GM18507 (cell line): ENCODE results near the gene TMEM120A.
"Not testable (repeated sequence)": the region's sequence is repeated elsewhere in the genome, so short reads cannot be mapped to it uniquely, and the experiment has no call there.

ENCODE experiments used
- DNase-seq: peaks from one replicate; pipeline ENCODE4 v3.0.0; 2011; ENCODE audit warnings: low read depth; ENCODE audit not compliant: insufficient read length; ENCODE audit errors: extremely low spot score
- FAIRE-seq: peaks from 2 replicates; lab custom pipeline; 2011; peaks lifted over from hg19 to GRCh38; lab: Jason Lieb, UNC

TMEM120A gene

DNA sequence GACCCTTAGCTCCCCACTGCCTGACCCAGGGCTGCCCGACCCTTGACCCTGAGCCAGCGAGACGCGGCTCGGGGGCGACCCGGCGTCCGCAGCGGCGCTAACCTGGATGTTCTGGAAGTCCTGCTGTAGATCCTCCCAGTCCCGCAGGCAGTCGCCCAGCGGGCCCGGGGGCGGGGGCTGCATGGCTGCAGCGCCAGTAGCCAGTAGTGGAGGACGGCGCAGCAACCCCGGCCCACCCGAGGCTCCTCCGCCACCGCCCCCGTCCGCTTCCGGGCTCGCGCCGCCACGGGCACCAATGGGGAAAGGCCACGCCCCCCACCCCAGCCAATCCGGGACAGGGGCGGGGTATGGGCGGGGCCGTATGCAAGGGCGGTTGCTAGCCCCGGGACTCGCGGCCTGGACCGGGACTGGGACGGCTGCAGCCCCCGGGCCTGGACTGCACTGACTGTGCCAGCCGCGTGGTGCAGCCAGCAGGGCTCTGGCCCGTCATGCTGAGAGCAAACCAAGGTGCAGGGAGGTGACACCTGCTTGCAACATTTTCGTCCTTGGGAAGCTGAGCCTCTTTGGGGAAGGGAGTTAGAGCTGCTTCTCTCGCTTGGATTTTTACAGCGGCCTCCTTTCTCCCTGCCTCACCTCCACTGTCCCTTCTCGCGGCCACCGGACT, at the start of gene TMEM120A:
TMEM120A (minus strand) TSS at position 208 of the 664 bp plus-strand sequence; CDS start at position 183, 25 bp downstream.
- peak; percentile 92 for FAIRE-seq
- DNase-seq: peak; percentile 99

DNA sequence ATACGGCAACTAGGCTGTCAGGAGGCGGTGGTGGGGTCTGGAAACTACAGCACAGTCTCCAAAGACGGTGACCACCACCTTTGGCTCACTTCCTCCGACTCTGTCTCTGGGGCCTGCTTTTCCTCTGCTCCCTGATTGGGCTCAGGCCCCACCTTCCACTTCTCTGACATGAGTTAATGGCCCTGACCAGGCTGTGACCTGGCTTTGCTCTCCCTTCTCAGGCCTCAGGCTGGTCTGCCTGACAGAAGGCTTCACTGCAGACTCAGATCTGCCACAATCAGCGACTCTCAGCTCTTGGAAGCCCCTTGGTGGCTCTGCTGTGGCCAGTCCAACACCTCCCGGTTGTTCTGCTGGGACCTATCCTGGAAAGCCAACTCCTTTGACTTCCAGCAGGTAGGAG, 45.7 kb upstream of the TMEM120A start:
- DNase-seq: no peak
- FAIRE-seq: no peak

- no peak for FAIRE-seq
- DNase-seq: no peak
These were observed 42.9 kb upstream of the TMEM120A start for GRCh38 chr7:76037310-76037709.

DNA sequence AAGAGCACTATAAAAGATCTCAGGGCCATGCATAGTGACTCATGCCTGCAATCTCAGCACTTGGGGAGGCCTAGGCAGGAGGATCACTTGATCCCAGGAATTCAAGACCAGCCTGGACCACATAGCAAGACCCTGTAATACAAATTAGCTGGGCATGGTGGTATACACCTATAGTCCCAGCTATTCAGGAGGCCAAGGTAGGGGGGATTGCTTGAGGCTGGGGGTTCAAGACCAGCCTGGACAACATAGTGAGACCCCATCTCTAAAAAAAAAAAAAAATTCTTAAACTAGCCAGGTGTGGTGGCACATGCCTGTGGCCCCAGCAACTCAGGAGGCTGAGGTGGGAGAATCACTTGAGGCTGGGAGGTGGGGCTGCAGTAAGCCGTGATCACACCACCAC, 37.6 kb upstream of the TMEM120A start:
- DNase-seq: no peak
- no peak for FAIRE-seq

GRCh38 chr7:76029682-76030081, 35.3 kb upstream of the TMEM120A start:
- FAIRE-seq, DNase-seq: not testable (repeated sequence)

GRCh38 chr7:76023002-76023401, 28.6 kb upstream of the TMEM120A start:
- no peak for DNase-seq

DNA sequence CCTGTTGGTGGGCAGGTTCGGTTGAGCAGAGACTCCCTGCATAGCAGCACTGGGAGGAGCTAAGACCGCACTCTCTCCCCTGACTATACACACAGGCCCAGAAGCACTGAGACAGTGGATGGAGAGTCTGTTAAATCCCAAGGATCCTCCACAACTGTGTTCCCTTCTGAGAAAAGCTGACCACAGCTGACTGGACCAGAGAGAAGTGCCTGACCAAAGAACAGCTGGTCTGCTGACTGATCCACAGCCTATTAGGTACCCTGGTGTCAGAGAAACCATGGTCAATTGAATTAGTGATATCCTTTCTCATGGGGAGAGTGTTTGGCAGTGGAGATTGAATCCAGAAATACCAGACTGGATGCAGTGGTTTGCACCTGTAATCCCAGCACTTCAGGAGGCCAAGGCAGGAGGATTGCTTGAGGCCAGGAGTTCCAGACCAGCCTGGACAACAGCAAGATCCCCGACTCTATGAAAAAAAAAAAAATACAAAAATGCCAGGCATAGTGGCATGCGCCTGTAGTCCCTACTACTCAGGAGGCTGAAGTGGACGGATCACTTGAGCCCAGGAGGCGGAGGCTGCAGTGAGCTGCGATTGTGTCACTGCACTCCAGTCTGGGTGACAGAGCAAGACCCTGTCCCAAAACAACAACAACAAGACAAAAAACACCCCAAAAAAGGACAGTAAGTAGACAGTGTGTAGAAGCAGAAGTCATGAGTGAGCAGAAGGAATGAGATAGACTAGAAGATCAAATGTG, 27.8 kb upstream of the TMEM120A start:
- DNase-seq (no peak), FAIRE-seq (no peak)

More at GRCh38 chr7:76023002-76023401, 28.6 kb upstream of the TMEM120A start:
- no peak for FAIRE-seq

GRCh38 chr7:76020031-76020714, 25.8 kb upstream of the TMEM120A start:
- DNase-seq (peak; percentile 49), FAIRE-seq (peak; percentile 58)

- DNase-seq, FAIRE-seq: not testable (repeated sequence)
These were observed 24.1 kb upstream of the TMEM120A start for GRCh38 chr7:76018520-76018919.

GRCh38 chr7:76016191-76016947, 22.0 kb upstream of the TMEM120A start:
- no peak for DNase-seq
- FAIRE-seq: no peak

DNA sequence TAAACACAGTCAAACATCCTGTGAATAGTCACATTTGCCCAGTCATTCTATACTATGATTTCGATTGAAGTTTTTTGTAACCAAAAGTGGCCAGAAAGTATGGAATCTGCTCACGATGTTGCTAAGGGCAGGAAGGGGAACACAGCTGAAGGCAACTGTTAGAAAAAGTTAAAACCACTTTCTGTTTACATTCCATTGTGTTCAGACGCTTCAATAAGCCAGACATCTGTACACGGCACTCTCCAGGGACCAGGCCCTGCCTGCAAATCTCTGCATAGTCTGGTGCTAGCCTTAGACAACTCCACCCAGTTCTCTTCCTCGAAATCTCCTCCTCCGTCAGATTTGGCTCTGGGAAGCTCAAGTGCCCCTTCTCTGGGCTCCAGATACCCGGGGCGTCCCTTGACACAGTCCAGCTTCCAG, 17.1 kb upstream of the TMEM120A start:
- DNase-seq (no peak), FAIRE-seq (no peak)

- no peak for DNase-seq
- no peak for FAIRE-seq
These were observed 15.5 kb upstream of the TMEM120A start for GRCh38 chr7:76009672-76010600.

DNA sequence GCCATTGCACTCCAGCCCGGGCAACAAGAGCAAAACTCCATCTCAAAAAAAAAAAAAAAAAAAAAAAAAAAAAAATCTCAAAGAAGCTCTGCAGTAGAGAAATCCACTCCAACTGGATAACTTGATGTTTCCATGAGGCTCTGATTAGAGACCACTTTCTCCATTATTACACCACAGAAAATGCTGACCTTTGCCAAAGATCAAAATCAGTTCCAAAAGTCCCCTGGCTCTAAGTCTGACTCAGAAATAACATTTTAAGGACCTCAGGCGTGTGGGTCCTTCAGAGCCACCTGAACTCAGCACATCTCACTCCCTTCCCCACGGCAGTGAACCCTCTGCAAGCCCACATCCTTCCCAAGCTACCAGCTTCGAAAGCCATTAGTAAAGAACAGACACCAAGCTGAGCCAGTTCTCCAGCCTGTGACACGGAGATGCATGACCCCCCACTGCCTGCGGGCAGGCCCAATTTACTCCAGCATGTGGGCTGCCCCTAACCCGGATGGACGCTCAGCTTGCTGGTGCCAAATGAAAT, 13.8 kb upstream of the TMEM120A start:
- DNase-seq: no peak
- no peak for FAIRE-seq

DNA sequence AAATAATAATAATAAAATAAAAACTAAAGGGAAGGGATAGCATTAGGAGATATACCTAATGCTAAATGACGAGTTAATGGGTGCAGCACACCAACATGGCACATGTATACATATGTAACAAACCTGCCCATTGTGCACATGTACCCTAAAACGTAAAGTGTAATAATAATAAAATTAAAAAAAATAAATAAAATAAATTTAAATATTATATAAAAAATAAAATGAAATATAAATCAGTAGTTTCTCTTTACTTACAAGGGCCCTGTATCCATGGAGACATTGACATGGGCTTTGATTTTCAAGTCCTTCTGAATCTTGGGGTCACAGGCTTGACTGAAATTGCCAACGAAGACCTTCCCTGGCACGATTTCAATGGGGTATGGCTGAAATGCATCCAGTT, 10.6 kb upstream of the TMEM120A start:
- not testable (repeated sequence) for FAIRE-seq, DNase-seq

- no peak for FAIRE-seq
- no peak for DNase-seq
These were observed 9.0 kb upstream of the TMEM120A start for GRCh38 chr7:76003351-76003750.

- no peak for FAIRE-seq
- no peak for DNase-seq
These were observed 8.4 kb upstream of the TMEM120A start for GRCh38 chr7:76002822-76003221.

DNA sequence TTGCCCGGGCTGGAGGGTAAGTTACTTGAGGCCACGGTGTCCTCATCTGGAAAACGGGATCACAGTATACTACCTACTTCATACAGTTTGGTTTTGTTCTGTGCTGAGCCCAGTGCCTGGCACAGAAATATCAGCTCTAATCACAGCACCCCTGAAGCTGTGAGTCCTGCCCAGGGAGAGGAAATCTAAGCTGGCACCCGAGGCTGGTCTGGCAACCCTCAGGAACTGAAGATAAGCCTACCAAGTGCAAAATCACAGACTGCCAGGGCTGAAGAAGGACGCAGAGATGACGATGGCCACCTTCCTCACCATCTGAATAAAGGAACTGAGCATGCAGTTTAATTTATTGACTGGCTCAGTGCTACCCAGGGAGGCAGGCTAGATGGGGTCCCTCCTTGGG, 7.7 kb upstream of the TMEM120A start:
- FAIRE-seq (no peak), DNase-seq (no peak)

DNA sequence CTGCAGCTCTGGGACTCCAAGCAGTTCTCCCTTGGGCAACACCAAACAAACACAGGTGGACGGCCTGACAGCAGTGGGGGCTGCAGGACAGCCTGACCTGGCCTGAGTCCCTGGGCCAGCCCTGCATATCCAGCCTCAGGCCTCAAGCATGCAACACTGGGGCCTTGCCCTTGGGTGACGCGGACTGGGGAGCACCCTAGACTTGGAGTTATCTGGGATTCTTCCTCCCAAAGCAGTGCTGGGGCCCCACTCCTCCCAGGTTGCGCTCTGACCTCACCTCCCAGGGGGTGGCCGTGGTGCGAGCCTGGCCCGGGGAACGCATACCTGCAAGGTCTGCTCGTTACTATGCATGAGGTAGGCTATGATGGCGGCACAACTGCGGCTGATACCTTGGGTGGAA, 6.2 kb upstream of the TMEM120A start:
- DNase-seq (no peak), FAIRE-seq (no peak)
